Measurements from ENCODE around the gene POP4. TPM values are rescaled to one million over a fixed set of nuclear protein-coding genes. Genes with fewer than 3 reads are reported as not detected.
A peak's percentile ranks its signal among the peaks of the same experiment; 100 is the strongest.

Gene POP4
- total RNA-seq, 2 experiments from 2014 or later, result 101 to 136 TPM

- Mint-ChIP-seq H3K36me3 (ENCODE audit: low read depth) (no peaks in the 10 kb centered on the region), H3K4me3 (no peak overlapping the region), H3K9me3 (ENCODE audit: low read depth) (no peaks in the 10 kb centered on the region), H3K4me1 (peaks cover 12% of the 10 kb centered on the region), H3K27ac (no peak overlapping the region), H3K27me3 (peaks cover 42% of the 10 kb centered on the region)
- intact Hi-C loops (cut with DNase I, micrococcal nuclease), result no loop called here
- ATAC-seq (no peak), DNase-seq (no peak)
- POLR2A ChIA-PET, result no interaction called here
- CTCF ChIA-PET, result no interaction called here
Observed at GRCh38 chr19:29567366-29567915, 38.6 kb upstream of the POP4 start.

GRCh38 chr19:29568036-29569025, 37.8 kb upstream of the POP4 start:
- Mint-ChIP-seq H3K9me3 (ENCODE audit: low read depth) (no peaks in the 10 kb centered on the region), H3K4me1 (peaks cover 12% of the 10 kb centered on the region), H3K27ac (no peak overlapping the region), H3K36me3 (ENCODE audit: low read depth) (no peaks in the 10 kb centered on the region), H3K4me3 (no peak overlapping the region), H3K27me3 (peaks cover 40% of the 10 kb centered on the region)
- POLR2A ChIA-PET, result no interaction called here
- intact Hi-C loops (cut with DNase I, micrococcal nuclease), result no loop called here
- CTCF ChIA-PET, result interaction anchor here (0.7 kb wide), 1 partner anchor 56 kb away, joined by 3 read pairs; no protein-coding TSS in a partner anchor
- ATAC-seq (no peak), DNase-seq (no peak)

- peaks cover 12% of the 10 kb centered on the region for H3K4me1 Mint-ChIP-seq
- ATAC-seq, result no peak
- intact Hi-C loops (cut with DNase I, micrococcal nuclease), result no loop called here
- H3K4me3 Mint-ChIP-seq, result no peak overlapping the region
- DNase-seq, result no peak
- no peaks in the 10 kb centered on the region for H3K36me3 Mint-ChIP-seq (ENCODE audit: low read depth)
- no peak overlapping the region for H3K27ac Mint-ChIP-seq
- CTCF ChIA-PET, result interaction anchor here (0.7 kb wide), 1 partner anchor 55 kb away, joined by 3 read pairs; no protein-coding TSS in a partner anchor
- peaks cover 45% of the 10 kb centered on the region for H3K27me3 Mint-ChIP-seq
- POLR2A ChIA-PET, result no interaction called here
- no peaks in the 10 kb centered on the region for H3K9me3 Mint-ChIP-seq (ENCODE audit: low read depth)
Observed at GRCh38 chr19:29569038-29569911, 36.8 kb upstream of the POP4 start.

GRCh38 chr19:29571181-29571580, 34.9 kb upstream of the POP4 start:
- H3K27me3 Mint-ChIP-seq, result peaks cover 49% of the 10 kb centered on the region
- ATAC-seq (no peak), DNase-seq (no peak)
- H3K36me3 Mint-ChIP-seq (ENCODE audit: low read depth), result no peaks in the 10 kb centered on the region
- intact Hi-C loops (cut with DNase I, micrococcal nuclease), result no loop called here
- no peak overlapping the region for H3K27ac Mint-ChIP-seq
- H3K9me3 Mint-ChIP-seq (ENCODE audit: low read depth), result no peaks in the 10 kb centered on the region
- H3K4me1 Mint-ChIP-seq, result peaks cover 10% of the 10 kb centered on the region
- ChIA-PET POLR2A (no interaction called here), CTCF (no interaction called here)
- H3K4me3 Mint-ChIP-seq, result no peak overlapping the region

GRCh38 chr19:29573486-29573885, 32.6 kb upstream of the POP4 start:
- intact Hi-C loops (cut with DNase I, micrococcal nuclease), result no loop called here
- no peak for DNase-seq
- Mint-ChIP-seq H3K36me3 (ENCODE audit: low read depth) (no peaks in the 10 kb centered on the region), H3K4me3 (no peak overlapping the region), H3K9me3 (ENCODE audit: low read depth) (no peaks in the 10 kb centered on the region), H3K27me3 (peaks cover 54% of the 10 kb centered on the region), H3K4me1 (peaks cover 26% of the 10 kb centered on the region), H3K27ac (no peak overlapping the region)
- CTCF ChIA-PET, result no interaction called here
- POLR2A ChIA-PET, result no interaction called here
- no peak for ATAC-seq

GRCh38 chr19:29574510-29574909, 31.6 kb upstream of the POP4 start:
- H3K36me3 Mint-ChIP-seq (ENCODE audit: low read depth), result no peaks in the 10 kb centered on the region
- peaks cover 61% of the 10 kb centered on the region for H3K27me3 Mint-ChIP-seq
- CTCF ChIA-PET, result no interaction called here

GRCh38 chr19:29576046-29576606, 30.0 kb upstream of the POP4 start:
- DNase-seq, result peak; percentile 46
- H3K9me3 Mint-ChIP-seq (ENCODE audit: low read depth), result peaks cover 4% of the 10 kb centered on the region
- H3K36me3 Mint-ChIP-seq (ENCODE audit: low read depth), result no peaks in the 10 kb centered on the region
- no peak overlapping the region for H3K4me3 Mint-ChIP-seq
- no peak overlapping the region for H3K27ac Mint-ChIP-seq
- H3K27me3 Mint-ChIP-seq, result peaks cover 61% of the 10 kb centered on the region
- intact Hi-C loops (cut with DNase I, micrococcal nuclease), result loop anchor here (1.0 to 2.0 kb wide), 5 partner anchors 11 to 363 kb away; partner anchors contain the start of genes POP4 (in 1 of the 2) and UQCRFS1 (in 1 of the 2)
- ChIA-PET CTCF (interaction anchor here (0.6 to 3.4 kb wide), 7 partner anchors 11 to 122 kb away, joined by 3 to 15 read pairs (median 3); no protein-coding TSS in a partner anchor), POLR2A (interaction anchor here (1.1 kb wide), 1 partner anchor 30 kb away, joined by 5 read pairs; the partner anchor contains the start of gene POP4)
- H3K4me1 Mint-ChIP-seq, result peaks cover 26% of the 10 kb centered on the region
- ATAC-seq, result peak; percentile 45

More at GRCh38 chr19:29574510-29574909, 31.6 kb upstream of the POP4 start:
- DNase-seq (no peak), ATAC-seq (no peak)
- POLR2A ChIA-PET, result no interaction called here
- peaks cover 26% of the 10 kb centered on the region for H3K4me1 Mint-ChIP-seq
- H3K4me3 Mint-ChIP-seq, result no peak overlapping the region
- no peaks in the 10 kb centered on the region for H3K9me3 Mint-ChIP-seq (ENCODE audit: low read depth)
- H3K27ac Mint-ChIP-seq, result no peak overlapping the region
- intact Hi-C loops (cut with DNase I, micrococcal nuclease), result no loop called here

GRCh38 chr19:29576761-29577648, 29.1 kb upstream of the POP4 start:
- POLR2A ChIA-PET, result interaction anchor here (1.1 kb wide), 1 partner anchor 29 kb away, joined by 5 read pairs; the partner anchor contains the start of gene POP4
- Mint-ChIP-seq H3K27me3 (peaks cover 59% of the 10 kb centered on the region), H3K4me3 (no peak overlapping the region), H3K36me3 (ENCODE audit: low read depth) (no peaks in the 10 kb centered on the region), H3K27ac (no peak overlapping the region), H3K4me1 (peaks cover 26% of the 10 kb centered on the region), H3K9me3 (ENCODE audit: low read depth) (peaks cover 9% of the 10 kb centered on the region)
- ATAC-seq, result peak; percentile 98
- intact Hi-C loops (cut with DNase I, micrococcal nuclease), result loop anchor here (1.0 to 2.0 kb wide), 5 partner anchors 10 to 364 kb away; partner anchors contain the start of genes POP4 (in 1 of the 2) and UQCRFS1 (in 1 of the 2)
- CTCF ChIA-PET, result interaction anchor here (0.7 to 3.4 kb wide), 7 partner anchors 10 to 489 kb away, joined by 3 to 15 read pairs (median 4); no protein-coding TSS in a partner anchor
- DNase-seq, result peak; percentile 70

GRCh38 chr19:29577649-29577963, 28.5 kb upstream of the POP4 start:
- no peak overlapping the region for H3K4me3 Mint-ChIP-seq

GRCh38 chr19:29578349-29578748, 27.7 kb upstream of the POP4 start:
- Mint-ChIP-seq H3K27ac (no peak overlapping the region), H3K36me3 (ENCODE audit: low read depth) (no peaks in the 10 kb centered on the region), H3K4me3 (no peak overlapping the region), H3K27me3 (peaks cover 54% of the 10 kb centered on the region), H3K4me1 (peaks cover 30% of the 10 kb centered on the region), H3K9me3 (ENCODE audit: low read depth) (peaks cover 9% of the 10 kb centered on the region)
- ChIA-PET CTCF (interaction anchor here (0.6 to 3.4 kb wide), 2 partner anchors 9 to 12 kb away, joined by 3 to 15 read pairs; no protein-coding TSS in a partner anchor), POLR2A (no interaction called here)
- no peak for ATAC-seq
- no peak for DNase-seq
- intact Hi-C loops (cut with DNase I, micrococcal nuclease), result no loop called here

More at GRCh38 chr19:29577649-29577963, 28.5 kb upstream of the POP4 start:
- intact Hi-C loops (cut with DNase I, micrococcal nuclease), result loop anchor here in 1 of 2 experiments (2.0 kb wide), 1 partner anchor 365 kb away; the partner anchor contains the start of gene UQCRFS1
- H3K4me1 Mint-ChIP-seq, result peaks cover 27% of the 10 kb centered on the region
- DNase-seq (no peak), ATAC-seq (no peak)
- H3K27ac Mint-ChIP-seq, result no peak overlapping the region
- H3K9me3 Mint-ChIP-seq (ENCODE audit: low read depth), result peaks cover 9% of the 10 kb centered on the region
- CTCF ChIA-PET, result interaction anchor here (1.7 to 3.4 kb wide), 2 partner anchors 9 to 85 kb away, joined by 3 to 15 read pairs; no protein-coding TSS in a partner anchor
- H3K27me3 Mint-ChIP-seq, result peaks cover 56% of the 10 kb centered on the region
- H3K36me3 Mint-ChIP-seq (ENCODE audit: low read depth), result no peaks in the 10 kb centered on the region
- POLR2A ChIA-PET, result no interaction called here
